HPDE6-E6E7 (cell line): Measurements from ENCODE around the gene DGKI.
"Not testable (repeated sequence)": the region's sequence is repeated elsewhere in the genome, so short reads cannot be mapped to it uniquely, and the experiment has no call there.

Experiments used
- DNase-seq: peaks from one replicate; pipeline ENCODE4 v3.0.0; 2011; ENCODE audit warnings: missing footprints; ENCODE audit errors: extremely low spot score

The DGKI gene

DNA sequence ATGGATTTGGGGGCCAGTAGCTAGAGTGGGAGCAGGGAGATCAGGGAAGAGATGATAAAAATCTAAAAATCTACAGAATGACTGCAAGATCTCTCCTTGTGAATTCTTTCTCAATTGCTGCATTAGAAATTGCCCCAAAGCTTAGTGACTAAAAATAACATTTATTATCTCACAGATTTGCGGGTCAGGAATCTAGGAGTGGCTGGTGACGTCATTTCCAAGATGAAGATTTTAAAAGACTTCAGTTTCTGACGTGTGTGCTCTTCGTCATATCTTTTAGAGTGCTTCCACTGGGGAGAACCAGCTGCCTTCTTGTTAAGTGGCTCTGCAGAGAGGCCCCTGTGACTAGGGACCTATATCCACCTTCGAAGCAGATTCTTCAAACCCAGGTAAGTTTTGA lies 112.6 kb downstream of the DGKI start:
- DNase-seq: no peak

DNA sequence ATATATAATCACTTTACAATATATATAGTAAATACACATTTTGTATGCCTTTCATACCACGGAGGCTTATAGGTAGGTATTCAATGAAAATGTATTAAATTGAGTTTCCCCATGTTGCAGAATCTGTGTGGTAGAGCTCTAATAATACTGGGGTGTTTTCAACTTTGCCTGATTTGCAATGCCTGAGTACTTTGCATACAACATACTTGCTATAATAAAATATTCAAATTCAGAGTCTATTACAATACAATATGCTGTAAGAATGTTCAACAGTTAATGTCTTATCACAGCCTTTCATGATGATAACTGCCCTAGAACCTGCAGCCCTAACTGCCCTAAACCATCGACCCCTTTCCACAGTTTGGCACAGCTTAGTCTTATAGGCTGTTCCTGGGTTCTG lies 114.6 kb downstream of the DGKI start:
- no peak for DNase-seq

DNA sequence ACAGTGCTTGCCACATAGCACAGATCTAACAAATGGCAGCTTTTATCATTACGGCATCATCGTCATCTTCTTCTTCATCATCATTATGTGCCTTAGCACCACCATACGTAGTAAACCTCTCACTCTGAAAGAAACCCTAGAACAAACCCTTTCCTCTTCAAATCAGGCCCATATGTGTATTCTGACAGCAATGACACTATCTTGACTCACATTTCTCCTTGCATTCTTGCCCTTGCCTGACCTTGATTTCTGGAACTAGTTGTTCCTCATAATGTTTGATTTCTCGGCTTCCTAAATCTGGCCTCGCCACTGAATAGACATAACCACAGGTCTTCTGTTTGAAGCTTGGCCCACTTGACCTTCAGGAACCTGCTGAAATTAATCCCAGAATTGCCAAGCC lies 115.3 kb downstream of the DGKI start:
- DNase-seq: no peak

DNA sequence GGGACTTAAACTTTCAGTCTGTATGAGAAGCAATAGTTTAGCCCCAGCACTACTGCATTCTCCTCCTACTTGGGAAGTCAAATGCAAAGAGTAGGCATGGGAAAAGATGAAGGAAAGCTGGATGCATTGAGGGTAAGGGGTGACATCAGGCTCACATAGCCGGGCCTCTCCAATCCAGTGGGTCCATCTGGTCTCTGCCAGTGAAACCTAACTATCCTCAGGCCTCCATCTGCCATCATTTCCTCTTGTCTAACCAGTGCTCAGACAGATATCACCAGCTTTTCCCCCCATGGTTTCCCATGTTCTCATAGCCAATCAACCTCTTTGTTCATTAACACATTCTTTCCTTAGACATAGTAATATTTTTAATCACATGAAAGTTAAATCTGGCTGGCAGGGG lies 118.3 kb downstream of the DGKI start:
- DNase-seq: no peak

DNA sequence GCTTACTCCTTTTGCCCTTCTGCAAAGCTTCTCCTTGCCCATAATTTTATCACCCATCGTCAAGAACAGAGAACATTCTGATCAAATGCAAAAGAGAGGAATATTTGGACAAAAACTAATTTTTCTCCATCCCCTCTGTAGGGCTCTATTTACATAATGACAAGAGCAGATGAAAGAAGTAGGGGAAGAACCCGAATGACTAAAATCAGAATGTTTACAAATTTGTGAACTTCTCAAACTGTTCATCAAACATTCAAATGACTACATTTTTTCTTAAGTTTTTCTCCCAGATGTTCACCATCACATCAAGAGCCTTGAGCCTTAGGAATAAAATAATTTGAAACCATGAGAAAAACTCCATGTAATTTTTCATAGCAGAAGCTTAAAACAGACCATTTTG lies 119.4 kb downstream of the DGKI start:
- DNase-seq: no peak

DNA sequence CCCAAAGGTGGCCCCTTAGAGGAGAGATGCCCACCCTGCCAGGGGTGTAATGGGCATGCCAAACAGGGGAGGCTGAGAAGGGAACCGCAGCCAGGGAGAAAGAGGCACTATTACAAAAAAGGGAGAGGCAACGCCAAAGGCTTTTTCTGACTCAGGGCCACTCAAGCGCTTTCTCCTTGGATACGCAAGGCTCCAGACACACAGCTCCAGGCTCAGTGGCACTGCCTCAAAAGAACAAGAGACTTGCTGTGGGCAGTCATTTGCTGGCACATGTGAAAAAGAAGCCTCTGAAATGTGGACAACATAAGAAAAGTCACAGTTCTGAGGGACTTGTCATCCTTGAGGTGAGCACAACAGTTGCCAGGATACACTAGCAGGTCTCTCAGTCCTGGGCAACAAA lies 128.4 kb downstream of the DGKI start:
- no peak for DNase-seq

DNA sequence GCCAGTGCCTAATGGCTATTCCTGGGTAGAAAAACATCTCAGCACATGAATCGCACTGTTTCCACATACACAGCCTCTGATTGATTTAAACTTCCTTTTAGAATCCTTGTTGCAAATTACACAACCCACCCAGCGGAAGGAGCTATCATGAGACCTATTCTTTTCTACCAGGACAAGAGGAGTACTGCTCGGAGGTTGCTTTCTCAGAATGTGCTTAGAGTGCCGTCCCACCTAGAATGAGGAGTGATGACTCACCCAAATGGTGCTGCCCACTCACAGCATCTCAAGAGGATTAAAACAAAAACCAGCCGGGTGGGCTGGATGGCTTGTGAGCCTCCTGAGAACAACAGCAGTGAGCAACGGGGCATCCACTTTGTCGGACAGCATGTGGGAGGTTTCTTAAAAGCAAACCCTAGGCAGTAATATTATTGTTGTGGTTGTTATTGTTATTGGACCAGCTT lies 128.9 kb downstream of the DGKI start:
- no peak for DNase-seq

DNA sequence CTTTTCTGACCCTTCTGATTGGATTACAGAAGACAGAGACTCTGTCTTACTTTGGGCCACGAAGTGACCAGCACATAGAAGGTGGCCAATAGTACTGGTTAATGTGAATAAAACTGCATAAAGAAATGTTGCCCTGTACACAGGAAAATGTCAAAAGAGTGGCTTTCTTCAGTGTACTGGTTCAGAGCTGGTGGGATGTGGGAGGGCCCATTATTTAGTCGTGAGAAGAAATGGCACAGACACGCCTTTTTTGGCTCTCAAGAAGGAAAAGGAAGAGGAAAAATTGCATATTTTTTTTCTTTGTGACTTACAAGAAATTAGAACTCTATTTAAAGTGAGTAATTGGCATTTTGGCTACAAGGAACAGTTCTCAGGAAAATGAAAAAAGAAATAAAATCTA lies 129.7 kb downstream of the DGKI start:
- DNase-seq: no peak

DNA sequence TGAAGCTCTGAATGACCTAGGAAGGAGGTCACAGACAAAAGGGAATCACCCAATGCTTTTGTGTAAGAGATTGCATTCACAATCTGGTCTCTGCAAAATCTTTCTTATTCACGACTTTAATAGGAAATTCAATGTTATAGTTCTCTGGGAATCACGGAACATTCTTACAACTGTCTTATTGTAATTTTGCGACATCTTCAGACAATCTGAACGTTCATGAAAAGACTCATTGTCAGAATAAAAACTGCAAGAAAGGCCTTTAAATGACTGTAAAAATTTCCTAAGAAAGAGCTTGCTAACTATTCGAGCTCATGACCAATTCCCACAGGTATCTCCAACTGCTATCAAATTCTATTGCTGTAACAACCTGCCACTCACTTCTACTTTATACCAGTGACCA lies 130.7 kb downstream of the DGKI start:
- DNase-seq: no peak

DNA sequence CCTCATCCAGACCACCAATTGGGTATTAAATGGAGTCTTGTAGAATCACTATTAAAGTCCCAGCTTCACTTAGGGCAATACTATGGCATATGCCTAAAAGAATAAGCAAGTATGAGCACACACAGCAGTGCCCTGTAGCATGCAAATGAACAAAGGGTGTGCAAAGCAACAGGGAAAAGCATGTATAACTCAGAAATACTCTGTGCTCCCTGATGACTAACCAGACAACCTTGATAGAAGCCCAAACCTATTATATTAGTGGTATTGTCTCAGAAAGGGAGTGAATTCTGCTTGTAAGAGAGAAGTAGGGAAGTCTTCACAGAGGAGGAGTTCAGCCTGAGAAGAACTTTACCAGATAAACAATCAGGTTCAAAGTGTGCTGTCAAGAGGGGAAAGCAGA lies 131.2 kb downstream of the DGKI start:
- no peak for DNase-seq

DNA sequence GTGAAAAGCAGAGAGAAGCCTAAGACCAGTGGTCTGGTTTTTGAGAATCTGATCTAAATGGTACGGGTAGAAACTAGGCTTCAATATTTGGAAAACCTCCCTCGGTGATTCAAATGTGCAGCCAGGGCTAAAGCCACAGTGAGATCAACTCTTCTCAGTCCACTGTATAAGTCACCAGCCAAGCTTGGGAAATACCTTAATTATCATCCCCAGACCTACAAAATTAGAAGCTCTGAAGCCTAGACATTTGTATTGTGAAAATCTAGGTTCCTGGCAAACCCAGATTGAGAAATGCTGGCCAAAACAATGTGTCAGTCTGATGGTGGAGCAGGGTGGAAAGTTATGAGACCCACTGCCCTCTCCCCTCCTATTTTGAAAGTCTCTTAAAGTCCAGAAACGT lies 131.7 kb downstream of the DGKI start:
- DNase-seq: no peak

DNA sequence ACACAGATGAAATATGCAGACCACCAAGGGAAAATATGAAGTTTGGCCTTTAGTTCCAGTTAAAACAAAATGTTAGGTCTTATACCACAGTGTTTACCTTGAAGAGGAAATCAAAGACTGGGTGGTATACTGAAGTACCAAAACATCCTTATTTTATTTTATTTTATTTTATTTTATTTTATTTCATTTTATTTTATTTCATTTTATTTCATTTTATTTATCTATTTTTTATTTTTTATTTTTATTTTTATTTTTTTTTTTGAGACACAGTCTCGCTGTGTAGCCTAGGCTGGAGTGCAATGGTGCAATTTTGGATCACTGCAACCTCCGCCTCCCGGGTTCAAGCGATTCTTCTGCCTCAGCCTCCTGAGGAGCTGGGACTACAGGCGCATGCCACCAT lies 140.4 kb downstream of the DGKI start:
- not testable (repeated sequence) for DNase-seq

DNA sequence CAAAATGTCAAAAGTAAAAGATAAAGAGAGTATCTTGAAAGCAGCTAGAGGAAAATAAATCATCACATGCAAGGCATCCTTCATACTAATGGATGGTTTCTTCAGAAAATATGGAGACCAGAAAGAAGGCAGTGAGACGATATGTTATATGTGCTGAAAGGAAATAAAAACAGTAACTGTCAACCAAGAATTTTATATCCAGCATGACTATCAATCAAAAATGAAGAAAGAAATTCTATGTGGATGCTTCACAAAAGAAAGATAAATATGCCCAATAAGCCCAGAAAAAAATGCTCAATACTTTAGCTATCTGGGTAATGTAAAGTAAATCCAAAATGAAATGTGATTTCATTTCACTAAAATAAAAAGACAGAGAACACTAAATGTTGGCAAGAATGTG lies 142.1 kb downstream of the DGKI start:
- no peak for DNase-seq

DNA sequence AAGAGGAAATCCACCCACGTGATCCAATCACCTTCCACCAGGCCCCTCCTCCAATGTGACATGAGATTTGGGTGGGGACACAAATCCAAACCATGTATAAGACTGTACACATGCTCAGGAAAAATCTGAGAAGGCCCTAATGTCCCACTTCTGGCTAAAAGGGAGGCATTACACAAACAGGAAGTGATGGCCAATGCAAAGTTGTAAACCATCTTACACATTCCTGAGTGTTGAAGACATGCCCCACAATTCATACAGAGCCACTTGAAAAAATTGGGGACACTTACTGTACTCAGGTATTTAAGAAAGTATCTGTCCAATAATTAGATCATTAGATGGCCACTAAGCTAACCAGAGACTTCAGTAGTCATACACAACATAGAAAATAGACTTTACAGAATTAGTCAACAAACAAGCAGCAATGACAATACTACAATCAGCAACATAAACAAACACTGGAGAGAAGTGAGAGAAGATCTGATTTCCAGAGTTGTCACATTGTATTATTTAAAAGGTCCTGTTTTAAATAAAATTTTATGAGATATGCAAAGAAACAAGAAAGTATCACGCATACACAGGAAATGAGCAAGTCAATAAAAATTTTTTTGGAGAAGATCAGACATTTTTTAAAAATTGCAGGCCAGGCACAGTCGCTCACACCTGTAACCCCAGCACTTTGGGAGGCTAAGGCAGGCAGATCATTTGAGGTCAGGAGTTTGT lies 143.3 kb downstream of the DGKI start:
- DNase-seq: no peak

DNA sequence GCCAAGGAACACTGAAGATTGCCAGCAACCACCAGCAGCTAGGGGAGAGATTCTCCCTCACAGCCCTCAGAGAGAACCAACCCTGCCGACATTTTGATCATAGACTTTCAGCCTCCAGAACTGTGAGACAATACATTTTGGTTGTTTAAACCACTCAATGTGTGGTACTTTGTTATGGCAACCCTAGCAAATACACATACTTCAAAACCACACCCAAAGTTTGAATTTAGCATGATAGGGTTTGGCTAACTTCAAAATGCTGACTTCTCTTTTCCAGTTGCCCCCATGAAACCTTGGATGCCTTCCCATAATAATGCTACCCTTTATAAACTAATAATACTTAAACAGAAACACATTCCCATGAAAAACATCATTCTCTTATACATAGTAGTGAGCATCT lies 149.8 kb downstream of the DGKI start:
- DNase-seq: no peak

DNA sequence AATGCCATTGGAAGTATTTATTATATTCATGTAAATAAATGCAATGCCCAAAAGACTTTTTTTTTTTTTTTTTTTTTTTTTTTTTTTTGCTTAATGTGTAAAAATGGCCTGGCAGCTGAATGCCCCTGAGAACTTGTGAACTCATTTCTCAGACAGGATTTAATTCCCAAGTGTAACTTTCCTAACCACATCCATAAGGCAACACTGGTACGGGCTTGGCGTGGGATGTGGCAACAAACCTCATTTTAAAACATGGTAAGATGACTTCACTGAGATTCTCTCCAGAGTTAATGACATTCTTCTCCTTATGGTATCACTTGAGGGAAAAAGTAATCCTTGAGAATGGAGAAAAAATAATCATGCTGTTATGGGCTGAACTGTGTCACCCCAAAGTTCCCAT lies 150.4 kb downstream of the DGKI start:
- no peak for DNase-seq

DNA sequence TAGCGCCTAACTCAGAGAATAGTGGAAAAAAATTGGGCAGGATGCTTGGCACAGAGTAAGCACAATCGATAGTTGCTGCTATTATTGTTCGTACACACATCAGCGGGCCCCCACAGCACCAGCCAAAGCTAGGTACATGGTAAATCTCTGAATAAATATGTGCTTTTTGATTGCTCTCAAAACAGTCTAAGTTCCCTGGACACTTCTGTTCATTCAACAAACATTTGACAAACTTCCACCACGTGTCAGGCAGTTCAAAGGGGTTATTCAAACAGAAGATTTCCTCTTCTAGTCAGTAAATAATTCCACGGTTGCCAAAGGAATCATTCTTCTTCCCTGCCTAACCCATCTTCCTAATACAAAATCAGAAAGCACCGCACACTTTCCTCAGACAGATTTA lies 150.8 kb downstream of the DGKI start:
- DNase-seq: no peak

DNA sequence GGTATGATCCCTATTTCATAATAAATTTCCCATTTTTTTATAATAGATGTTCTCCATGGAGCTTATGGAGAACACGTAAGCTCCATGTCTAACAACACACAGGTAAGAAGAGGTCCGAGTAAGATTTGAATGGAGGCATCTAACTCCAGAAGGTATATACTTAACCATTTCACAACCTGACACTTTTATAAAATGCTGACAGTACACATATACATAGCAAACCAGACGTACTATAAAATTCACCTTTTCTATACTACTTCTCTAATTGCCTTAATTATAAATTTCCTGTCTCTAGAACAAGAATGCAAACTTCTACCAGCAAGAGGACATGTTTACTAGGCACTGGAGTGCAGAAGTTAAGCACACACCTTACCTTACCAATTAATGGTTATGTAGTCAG lies 151.3 kb downstream of the DGKI start:
- DNase-seq: no peak

DNA sequence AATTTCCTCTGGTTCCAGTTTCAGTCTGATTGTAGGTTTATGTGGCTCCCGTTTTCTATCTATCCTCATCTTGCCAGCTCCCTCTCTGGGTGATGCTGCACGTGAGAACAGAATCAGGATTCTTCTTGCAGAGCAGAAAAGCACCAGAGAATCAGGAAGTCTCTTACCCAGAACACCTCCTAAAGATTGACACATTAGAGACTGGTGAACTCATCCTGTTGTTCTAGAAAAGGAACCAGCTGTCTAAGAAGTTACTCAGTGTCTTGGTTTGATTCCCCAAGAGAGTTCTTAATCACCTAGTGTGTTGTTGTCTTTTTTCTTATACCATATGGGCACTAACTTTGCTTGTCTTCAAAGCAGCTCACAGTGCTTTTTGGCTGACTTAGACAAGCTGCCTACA lies 152.4 kb downstream of the DGKI start:
- DNase-seq: no peak

DNA sequence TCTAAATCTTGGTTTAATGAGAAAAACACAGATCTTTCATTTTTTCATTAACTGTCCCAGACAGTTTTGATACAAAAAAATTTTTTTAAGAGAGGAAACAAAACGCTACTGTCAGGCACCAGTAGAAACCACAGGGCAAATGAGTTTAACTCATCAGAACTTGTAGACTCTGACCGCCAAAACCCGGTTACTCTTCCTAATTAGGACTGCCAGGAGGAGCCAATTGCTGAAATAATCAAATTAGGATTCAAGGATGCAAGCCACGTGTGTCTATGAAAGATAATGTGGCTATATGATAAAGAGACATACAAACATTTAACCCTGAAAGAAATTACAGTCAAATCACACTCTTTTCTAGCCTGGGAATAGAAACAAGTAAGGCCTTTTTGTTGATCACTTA lies 154.4 kb downstream of the DGKI start:
- no peak for DNase-seq

DNA sequence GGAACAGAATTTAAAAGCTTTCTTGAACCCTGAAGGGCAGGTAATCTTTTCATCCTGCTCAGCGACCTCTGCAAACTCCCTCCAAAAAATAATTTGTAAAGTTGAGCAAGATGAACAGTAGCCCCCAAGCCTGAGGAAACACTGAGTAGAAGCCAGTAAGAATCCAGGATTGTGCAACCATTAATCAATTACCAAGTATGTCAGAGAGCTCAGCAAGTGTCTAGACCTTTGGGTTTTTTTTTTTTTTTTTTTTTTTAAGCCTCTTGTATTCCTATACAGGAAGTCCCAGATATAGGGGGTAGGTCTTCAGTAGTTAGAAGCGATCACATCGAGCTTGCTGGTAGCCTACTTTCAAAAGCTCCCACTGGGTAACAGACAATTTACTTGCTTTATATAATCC lies 155.2 kb downstream of the DGKI start:
- DNase-seq: no peak

DNA sequence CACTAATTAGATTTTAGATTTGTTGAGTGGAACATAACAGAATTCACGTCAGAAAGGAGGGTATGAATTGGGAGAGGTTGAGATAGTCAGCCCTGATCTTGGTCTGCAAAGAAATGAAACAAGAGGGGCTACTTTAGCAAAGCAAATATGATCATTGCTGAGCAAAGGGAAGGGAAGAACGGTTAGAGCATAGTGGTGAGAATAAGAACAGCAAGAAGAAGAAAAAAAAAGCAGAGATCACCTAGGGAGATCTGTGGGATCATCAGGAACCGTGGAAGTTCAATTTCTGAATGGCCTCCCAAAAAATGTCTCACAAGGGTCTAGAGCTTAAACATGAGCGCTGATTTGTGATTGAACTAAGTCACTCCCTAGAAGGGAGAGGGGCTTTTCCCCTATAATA lies 156.1 kb downstream of the DGKI start:
- no peak for DNase-seq

DNA sequence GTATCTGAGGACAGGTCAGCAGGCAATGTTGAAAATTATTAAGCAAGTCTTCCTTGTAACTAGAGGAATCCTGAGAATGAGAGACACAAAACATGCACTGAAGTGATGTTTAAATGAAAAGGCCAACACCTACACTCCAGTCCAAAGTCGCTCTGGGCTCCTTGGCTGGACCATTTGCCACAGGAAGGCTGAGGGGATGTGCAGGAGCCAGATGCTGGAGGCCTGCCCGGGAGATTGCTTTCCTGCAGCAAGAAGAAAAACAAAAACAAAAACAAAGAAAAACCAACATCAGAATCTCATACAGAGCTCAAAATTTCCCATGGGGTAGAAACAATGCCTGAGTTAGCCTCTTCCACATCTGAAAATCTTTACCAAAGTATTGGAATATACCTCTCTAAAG lies 157.0 kb downstream of the DGKI start:
- DNase-seq: no peak

DNA sequence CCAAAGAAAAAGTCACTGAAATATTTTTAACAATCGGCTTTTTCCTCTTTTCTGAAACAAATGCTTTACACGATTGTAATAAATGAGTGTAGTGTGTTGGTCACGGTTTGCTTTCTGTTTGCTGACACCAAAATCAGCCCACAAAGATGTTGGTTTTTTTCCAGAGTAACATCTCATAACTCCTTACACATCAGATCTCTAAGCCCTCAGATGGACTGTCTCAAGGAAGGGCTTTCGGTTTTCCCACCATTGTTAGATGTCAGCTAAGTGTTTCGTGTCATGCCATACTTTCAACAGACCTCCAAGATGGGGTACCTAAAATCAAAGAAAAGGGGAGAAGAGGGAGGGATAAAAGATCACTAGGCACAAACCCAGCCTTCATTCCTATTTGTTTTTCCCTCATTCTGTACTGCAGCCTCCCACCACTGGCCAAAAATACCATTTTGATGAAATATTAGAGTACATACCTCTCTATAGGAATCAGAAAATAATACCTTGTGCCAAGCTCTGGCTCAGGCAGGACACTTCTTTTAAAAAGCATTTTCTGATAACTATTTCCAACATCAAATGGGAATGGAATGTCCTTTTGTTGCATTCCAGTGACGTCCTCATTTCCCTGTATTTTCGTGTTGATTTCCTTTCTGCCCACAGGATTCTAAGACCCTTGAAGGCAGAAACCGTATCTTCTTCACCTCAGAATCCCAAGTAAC lies 159.1 kb downstream of the DGKI start:
- no peak for DNase-seq
